Loucy (cell line): Measurements from ENCODE around the gene CFAP73.

ENCODE experiments used
- H2AFZ ChIP-seq: fragments of 200-600 bp; sonication (generic); 2 replicates; pipeline ENCODE4 v1.6.0; 2016; ENCODE audit warnings: antibody characterized with exemption, mild to moderate bottlenecking, low read length, moderate library complexity
- H3F3A ChIP-seq: fragments of 200-600 bp; 2 replicates; pipeline ENCODE4 v1.6.0; 2016; ENCODE audit warnings: antibody characterized with exemption, low read depth, mild to moderate bottlenecking
- H3K27me3 ChIP-seq: fragments of 200-600 bp; sonication (generic); 2 replicates; pipeline ENCODE4 v1.6.1; 2014; ENCODE audit warnings: low read length, mild to moderate bottlenecking; ENCODE audit not compliant: insufficient read depth, poor library complexity, severe bottlenecking
- H3K36me3 ChIP-seq: fragments of 200-600 bp; sonication (generic); 2 replicates; pipeline ENCODE4 v1.6.1; 2016; ENCODE audit warnings: low read length; ENCODE audit not compliant: insufficient read depth
- H3K4me1 ChIP-seq: fragments of 200-600 bp; sonication (generic); 2 replicates; pipeline ENCODE4 v1.5.1; 2014; ENCODE audit warnings: low read length, mild to moderate bottlenecking; ENCODE audit not compliant: insufficient read depth, poor library complexity, severe bottlenecking
- H3K4me2 ChIP-seq: fragments of 200-600 bp; sonication (generic); 2 replicates; pipeline ENCODE4 v1.6.0; 2014; ENCODE audit warnings: antibody characterized with exemption, low read length, low read depth, mild to moderate bottlenecking; ENCODE audit not compliant: poor library complexity, severe bottlenecking
- H3K4me3 ChIP-seq: fragments of 200-600 bp; sonication (generic); 2 replicates; pipeline ENCODE4 v1.5.1; 2014; ENCODE audit warnings: low read length, mild to moderate bottlenecking, mixed read lengths; ENCODE audit not compliant: poor library complexity, severe bottlenecking
- H3K79me2 ChIP-seq: fragments of 200-600 bp; sonication (generic); 2 replicates; pipeline ENCODE4 v1.6.1; 2014; ENCODE audit warnings: low read length; ENCODE audit not compliant: insufficient read depth
- H3K9ac ChIP-seq: fragments of 200-600 bp; sonication (generic); 2 replicates; pipeline ENCODE4 v1.6.0; 2014; ENCODE audit warnings: mild to moderate bottlenecking, low read depth, low read length, moderate library complexity; ENCODE audit not compliant: poor library complexity, severe bottlenecking
- H3K9me2 ChIP-seq: fragments of 200-600 bp; sonication (generic); replicated peaks from 2 replicates; pipeline ENCODE4 v1.6.1; 2016; ENCODE audit warnings: low read depth, low read length, mixed read lengths
- H3K9me3 ChIP-seq: fragments of 200-600 bp; sonication (generic); 2 replicates; pipeline ENCODE4 v1.6.1; 2014; ENCODE audit warnings: mild to moderate bottlenecking, antibody characterized with exemption, low read length, low read depth; ENCODE audit not compliant: insufficient read depth
- H4K20me1 ChIP-seq: fragments of 200-600 bp; sonication (generic); 2 replicates; pipeline ENCODE4 v1.6.0; 2014; ENCODE audit warnings: antibody characterized with exemption, low read length, mild to moderate bottlenecking; ENCODE audit not compliant: insufficient read depth, poor library complexity, severe bottlenecking
- CTCF ChIP-seq: fragments of 200-600 bp; sonication (generic); conservative IDR thresholded peaks from 2 replicates; pipeline ENCODE4 v1.5.1; 2014; ENCODE audit warnings: mild to moderate bottlenecking, antibody characterized with exemption, low read length
- EZH2phosphoT487 ChIP-seq: fragments of 200-600 bp; IDR thresholded peaks from 2 replicates; pipeline ENCODE4 v1.6.1; 2018; ENCODE audit warnings: antibody characterized with exemption, mild to moderate bottlenecking, moderate library complexity, borderline replicate concordance

CFAP73 gene

DNA sequence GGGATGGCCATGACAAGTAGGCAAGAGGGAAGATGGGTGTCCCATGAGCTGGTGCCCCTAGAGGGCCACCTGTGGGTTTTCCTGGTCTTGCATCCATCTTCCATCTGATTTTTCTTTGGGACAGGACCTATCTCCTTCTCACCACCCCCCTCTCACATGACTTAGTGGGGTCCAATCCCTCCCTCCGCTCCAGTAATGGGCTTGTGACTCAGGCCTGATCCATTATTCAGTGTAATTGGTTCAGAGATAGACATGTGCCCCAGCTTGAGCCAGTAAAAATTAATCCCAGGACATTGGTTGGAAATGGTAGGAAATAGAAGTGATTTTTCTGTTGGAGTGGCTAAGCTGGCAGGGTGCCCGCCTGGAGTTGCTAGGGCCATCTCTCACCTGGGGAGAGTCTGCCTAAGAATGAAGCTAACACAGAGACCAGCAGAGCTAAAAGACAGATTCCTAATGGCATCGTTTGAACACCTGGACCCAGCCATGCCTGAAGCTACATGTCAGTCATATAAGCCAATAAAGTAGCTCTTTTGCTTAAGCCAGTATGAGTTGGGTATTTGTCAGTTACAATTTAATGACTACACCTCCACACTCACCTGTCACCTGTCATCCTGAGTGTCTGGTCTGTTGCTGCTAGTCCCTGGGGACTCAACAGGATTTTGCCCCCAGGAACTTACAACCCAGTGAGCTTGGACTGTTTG is 28.7 kb upstream of the CFAP73 start:
- Histone ChIP-seq H3K27me3 (no peaks in the 10 kb centered on the region), H3K79me2 (no peaks in the 10 kb centered on the region), H2AFZ (no peak overlapping the region), H3K4me3 (no peak overlapping the region), H3K36me3 (no peaks in the 10 kb centered on the region), H3K9ac (no peak overlapping the region), H3F3A (no peaks in the 10 kb centered on the region), H3K9me2 (no peaks in the 10 kb centered on the region), H4K20me1 (no peaks in the 10 kb centered on the region), H3K4me2 (no peak overlapping the region), H3K9me3 (peaks cover 5% of the 10 kb centered on the region), H3K4me1 (no peaks in the 10 kb centered on the region)
- TF ChIP-seq EZH2phosphoT487 (no peak), CTCF (no peak)

GRCh38 chr12:113127791-113128199 is 21.7 kb upstream of the CFAP73 start:
- Histone ChIP-seq H3K4me1 (no peaks in the 10 kb centered on the region), H3K4me3 (no peak overlapping the region), H2AFZ (no peak overlapping the region), H3K4me2 (no peak overlapping the region), H3K27me3 (no peaks in the 10 kb centered on the region), H3K9me3 (peaks cover 5% of the 10 kb centered on the region), H3F3A (no peaks in the 10 kb centered on the region), H3K9me2 (no peaks in the 10 kb centered on the region), H3K9ac (no peak overlapping the region), H4K20me1 (no peaks in the 10 kb centered on the region), H3K79me2 (no peaks in the 10 kb centered on the region), H3K36me3 (no peaks in the 10 kb centered on the region)
- TF ChIP-seq CTCF (no peak), EZH2phosphoT487 (no peak)

DNA sequence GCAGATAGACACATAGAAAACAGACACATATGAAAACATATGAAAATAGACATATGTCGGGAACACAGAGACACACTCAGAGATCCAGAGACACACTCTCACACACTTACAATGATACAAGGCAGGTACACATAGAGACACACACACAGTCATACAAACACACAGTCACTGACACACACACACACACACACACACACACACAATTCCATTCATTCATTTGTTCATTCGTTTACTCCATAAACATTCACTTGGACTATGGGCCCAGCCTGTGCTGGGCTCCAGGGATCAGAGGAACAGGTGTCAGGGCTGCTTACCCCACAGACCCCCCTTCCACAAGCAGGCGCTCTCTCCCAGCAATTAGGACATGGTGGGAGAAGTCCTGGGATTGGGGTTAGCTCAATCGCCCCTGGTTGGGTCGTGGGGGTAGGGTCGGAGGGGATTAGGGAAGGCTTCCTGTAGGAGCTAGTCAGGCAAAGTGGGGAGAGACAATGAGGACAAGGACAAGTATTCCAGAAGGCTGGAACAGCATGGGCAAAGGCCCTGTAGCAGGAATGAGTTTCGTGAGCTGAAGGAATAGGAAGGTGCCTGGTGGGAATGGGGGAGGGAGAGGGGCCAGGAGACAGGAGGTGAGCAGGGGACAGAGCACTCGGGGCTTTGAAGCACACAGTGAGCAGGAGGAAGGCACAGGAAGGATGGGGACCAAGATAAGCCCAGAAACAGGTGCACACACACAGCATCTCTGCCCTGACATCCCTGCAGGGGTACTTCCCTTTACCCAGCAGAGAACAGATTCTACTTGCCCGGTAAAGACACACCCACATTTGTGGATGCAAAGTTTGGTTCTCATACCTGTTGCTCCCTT is 20.5 kb upstream of the CFAP73 start:
- TF ChIP-seq EZH2phosphoT487 (no peak), CTCF (no peak)
- no peaks in the 10 kb centered on the region for H3K79me2 ChIP-seq
- no peak overlapping the region for H3K4me3 ChIP-seq
- H3K36me3 ChIP-seq = no peaks in the 10 kb centered on the region
- no peak overlapping the region for H3K9ac ChIP-seq
- no peaks in the 10 kb centered on the region for H3K4me1 ChIP-seq
- H3K27me3 ChIP-seq = no peaks in the 10 kb centered on the region
- H3K9me2 ChIP-seq = no peaks in the 10 kb centered on the region
- no peaks in the 10 kb centered on the region for H3K9me3 ChIP-seq
- H3K4me2 ChIP-seq = no peak overlapping the region
- no peaks in the 10 kb centered on the region for H3F3A ChIP-seq
- H4K20me1 ChIP-seq = no peaks in the 10 kb centered on the region
- no peak overlapping the region for H2AFZ ChIP-seq
